ENCODE data around the gene BRWD1.
"Not testable (repeated sequence)": the region's sequence is repeated elsewhere in the genome, so short reads cannot be mapped to it uniquely, and the experiment has no call there.

DNA sequence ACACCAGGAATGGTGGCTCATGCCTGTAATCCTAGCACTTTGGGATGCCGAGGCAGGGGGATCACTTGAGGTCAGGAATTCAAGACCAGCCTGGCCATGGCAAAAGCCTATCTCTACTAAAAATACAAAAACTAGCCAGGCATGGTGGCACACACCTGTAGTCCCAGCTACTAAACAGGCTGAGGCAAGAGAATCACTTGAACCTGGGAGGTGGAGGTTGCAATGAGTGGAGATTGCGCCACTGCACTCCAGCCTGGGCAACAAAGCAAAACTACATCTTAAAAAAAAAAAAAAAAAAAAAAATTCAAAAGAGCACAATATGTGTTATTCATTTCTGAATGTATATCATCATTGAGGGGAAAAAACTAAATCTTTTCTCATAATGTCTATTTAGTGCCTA, 92.6 kb downstream of the BRWD1 start:
- TF ChIP-seq CTCF, POLR2A (IDR thresholded peaks at IDR 0.05): not testable (repeated sequence)
